Natural killer cell (primary cell): ENCODE results near the gene RASGRP4. TPM values are rescaled to one million over a fixed set of nuclear protein-coding genes. Genes with fewer than 3 reads are reported as not detected.
A peak's percentile ranks its signal among the peaks of the same experiment; 100 is the strongest.

ENCODE experiments used
- ATAC-seq, 3 donors: fragments of 150-1000 bp in 2 of 3; fragments of 200-7000 bp in 1 of 3; cut with Tn5 transposase; 1 replicate in 1 of 3; 2 replicates in 2 of 3; pipeline ENCODE4 v1.10.0; 2021; ENCODE audit warnings: mild to moderate bottlenecking in 2 of 3, moderate library complexity in 2 of 3
- DNase-seq, 2 donors: peaks; one replicate each; pipeline versions ENCODE4 v3.0.0 to v3.0.0-alpha.2; 2013 to 2021; ENCODE audit warnings: mixed read lengths in 1 of 2
- H3K27ac ChIP-seq: one replicate; pipeline ENCODE4 v1.5.1; 2013; ENCODE audit warnings: mild to moderate bottlenecking, low read length
- H3K27me3 ChIP-seq: one replicate; pipeline ENCODE4 v1.6.1; 2013; ENCODE audit warnings: low read length; ENCODE audit not compliant: control insufficient read depth, insufficient read depth
- H3K36me3 ChIP-seq: one replicate; pipeline ENCODE4 v1.6.1; 2013; ENCODE audit warnings: low read length; ENCODE audit not compliant: control insufficient read depth, insufficient read depth
- H3K4me1 ChIP-seq: one replicate; pipeline ENCODE4 v1.6.1; 2013; ENCODE audit warnings: low read length; ENCODE audit not compliant: control insufficient read depth, insufficient read depth
- H3K4me3 ChIP-seq: one replicate; pipeline ENCODE4 v1.5.1; 2013; ENCODE audit warnings: low read length
- H3K9me3 ChIP-seq: one replicate; pipeline ENCODE4 v1.6.1; 2013; ENCODE audit warnings: low read length; ENCODE audit not compliant: control insufficient read depth, insufficient read depth
- H3K27ac Mint-ChIP-seq, 2 donors: one replicate each; pipeline ENCODE4 v1.8.0; 2022; ENCODE audit warnings: mild to moderate bottlenecking in 2 of 2, mixed read lengths in 2 of 2, moderate library complexity in 1 of 2
- H3K27me3 Mint-ChIP-seq, 2 donors: one replicate each; pipeline ENCODE4 v1.8.0; 2022; ENCODE audit warnings: low read depth in 2 of 2, mixed read lengths in 2 of 2
- H3K36me3 Mint-ChIP-seq: one replicate; pipeline ENCODE4 v1.8.0; 2022; ENCODE audit warnings: mixed read lengths
- H3K4me1 Mint-ChIP-seq, 2 donors: one replicate each; pipeline ENCODE4 v1.8.0; 2022; ENCODE audit warnings: mixed read lengths in 2 of 2
- H3K4me3 Mint-ChIP-seq: one replicate; pipeline ENCODE4 v1.8.0; 2022; ENCODE audit warnings: mild to moderate bottlenecking, moderate library complexity, mixed read lengths
- H3K9me3 Mint-ChIP-seq, 2 donors: one replicate each; pipeline ENCODE4 v1.8.0; 2022; ENCODE audit warnings: mixed read lengths in 2 of 2
- CTCF ChIP-seq: fragments of 200-600 bp; IDR thresholded peaks from one replicate; pipeline ENCODE4 v1.8.0; 2022; ENCODE audit warnings: antibody characterized with exemption
- WGBS: methylation state at CpG from one replicate; pipeline ENCODE4 v1.1.7; 2013; ENCODE audit warnings: missing lambda C conversion rate; ENCODE audit not compliant: insufficient coverage; 5-methylcytosine and 5-hydroxymethylcytosine counted together
- intact Hi-C: fragments of 100-400 bp; cut with micrococcal nuclease; formaldehyde crosslinking; loops from one replicate; pipeline ENCODE4 v1.14.2; 2022
- total RNA-seq, 4 donors: library from RNA; stranded (reverse); fragments of 120-200 nt in 1 of 4; gene quantifications; one replicate each; pipeline versions ENCODE4 v1.2.3 to v1.2.4, GENCODE V29; 2013 to 2022

RASGRP4 gene
- total RNA-seq, 3 donors from 2014 or later (not counting 1 experiment from before 2014, with no cell fraction given) = 2.3 to 9.3 (median 5.7) TPM

DNA sequence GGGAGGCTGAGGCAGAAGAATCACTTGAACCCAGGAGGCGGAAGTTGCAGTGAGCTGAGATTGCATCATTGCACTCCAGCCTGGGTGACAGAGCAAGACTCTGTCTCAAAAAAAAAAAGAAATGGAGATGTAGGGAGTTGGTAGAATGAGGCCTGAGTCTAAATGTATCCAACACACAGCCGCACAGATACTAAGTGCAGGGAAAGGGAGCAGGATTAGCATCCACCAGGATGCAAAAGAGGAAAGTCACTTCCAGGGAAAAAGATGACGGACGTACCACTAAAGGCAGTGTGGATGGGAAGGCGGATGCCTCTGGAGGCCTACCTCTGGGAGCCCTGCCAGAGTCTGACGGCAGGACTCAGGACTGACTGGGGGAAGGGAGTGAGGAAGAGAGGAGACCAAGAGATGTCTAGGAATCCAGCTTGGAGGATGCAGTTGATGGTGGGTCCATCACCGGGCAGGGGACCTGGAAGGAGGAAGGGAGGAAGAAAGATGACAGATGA, 16.3 kb downstream of the RASGRP4 start:
- H3K4me1 ChIP-seq = no peaks in the 10 kb centered on the region
- no peak for TF ChIP-seq CTCF
- Mint-ChIP-seq H3K27ac (peak overlapping the region in 1 of 2 donors; percentile 1), H3K9me3 (no peaks in the 10 kb centered on the region), H3K36me3 (no peaks in the 10 kb centered on the region), H3K4me3 (no peak overlapping the region), H3K27me3 (no peaks in the 10 kb centered on the region), H3K4me1 (no peaks in the 10 kb centered on the region)
- intact Hi-C loops = no loop called here
- no peaks in the 10 kb centered on the region for H3K9me3 ChIP-seq
- DNase-seq (no peak), ATAC-seq (no peak)
- H3K4me3 ChIP-seq = no peak overlapping the region
- no peaks in the 10 kb centered on the region for H3K27me3 ChIP-seq
- WGBS = 97% methylated on average over 7 of the region's 7 CpGs
- H3K36me3 ChIP-seq = peaks cover 17% of the 10 kb centered on the region
- no peak overlapping the region for H3K27ac ChIP-seq

- Histone ChIP-seq H3K27ac (no peak overlapping the region), H3K9me3 (no peaks in the 10 kb centered on the region), H3K4me1 (peaks cover 16% of the 10 kb centered on the region), H3K4me3 (no peak overlapping the region), H3K27me3 (no peaks in the 10 kb centered on the region), H3K36me3 (peaks cover 17% of the 10 kb centered on the region)
- Mint-ChIP-seq H3K4me1 (peaks cover 10 to 19% of the 10 kb centered on the region in 2 donors), H3K4me3 (peak overlapping the region; percentile 28), H3K36me3 (no peaks in the 10 kb centered on the region), H3K9me3 (no peaks in the 10 kb centered on the region), H3K27me3 (peaks cover 2 to 3% of the 10 kb centered on the region in 2 donors), H3K27ac (peak overlapping the region in 1 of 2 donors; percentile 16)
- WGBS = 99% methylated on average over 8 of the region's 8 CpGs
- TF ChIP-seq CTCF = no peak
- ATAC-seq (no peak), DNase-seq (no peak)
- intact Hi-C loops = no loop called here
Measured at GRCh38 chr19:38405276-38405675, 20.7 kb downstream of the RASGRP4 start.

DNA sequence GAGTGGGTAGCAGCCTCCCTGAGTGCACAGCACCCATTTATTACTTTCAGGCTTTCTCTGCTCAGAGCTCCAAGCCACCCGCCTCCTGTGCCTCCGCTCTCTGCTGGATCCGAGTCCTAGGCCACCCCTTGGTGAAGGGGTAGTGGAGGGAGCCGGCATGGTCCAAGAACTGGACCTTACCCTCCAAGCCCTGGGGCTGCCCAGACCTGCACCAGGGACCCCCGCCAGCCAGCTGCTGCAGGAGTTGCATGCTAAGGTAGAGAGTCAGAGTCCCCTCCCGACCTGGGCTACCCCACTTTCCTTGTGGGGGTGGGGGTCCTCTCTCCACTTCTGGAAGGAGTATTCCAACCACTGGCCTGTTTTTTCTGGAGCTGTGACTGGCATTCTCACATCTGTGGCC, 21.2 kb downstream of the RASGRP4 start:
- Mint-ChIP-seq H3K4me3 (peak overlapping the region; percentile 68), H3K36me3 (no peaks in the 10 kb centered on the region), H3K9me3 (no peaks in the 10 kb centered on the region), H3K27ac (peak overlapping the region; percentile 16 to 95), H3K4me1 (peaks cover 10 to 19% of the 10 kb centered on the region in 2 donors), H3K27me3 (peaks cover 5 to 7% of the 10 kb centered on the region in 2 donors)
- no peak for TF ChIP-seq CTCF
- Histone ChIP-seq H3K27ac (no peak overlapping the region), H3K36me3 (peaks cover 17% of the 10 kb centered on the region), H3K4me3 (no peak overlapping the region), H3K9me3 (no peaks in the 10 kb centered on the region), H3K4me1 (peaks cover 16% of the 10 kb centered on the region), H3K27me3 (no peaks in the 10 kb centered on the region)
- DNase-seq = no peak
- intact Hi-C loops = loop anchor here (5.0 kb wide), 1 partner anchor 102 kb away; no protein-coding TSS in a partner anchor
- no peak for ATAC-seq
- 98% methylated on average over 6 of the region's 6 CpGs for WGBS
